K562 (cell line): ENCODE data around the gene BTBD18. TPM values are rescaled to one million over a fixed set of nuclear protein-coding genes. Genes with fewer than 3 reads are reported as not detected.

Experiments
- ATAC-seq: fragments of 200-7000 bp; cut with Tn5 transposase; 3 replicates; pipeline ENCODE4 v1.9.1; 2020; ENCODE audit warnings: moderate library complexity
- BruUV-seq: library from RNA; stranded (reverse); fragments of 400-500 nt; replicated peaks from 2 replicates; lab custom pipeline; 2021; lab: Mats Ljungman, UMichigan
- CTCF ChIA-PET: fragments of 300-600 bp; formaldehyde crosslinking; extraction: SDS; loops from one replicate; lab custom pipeline; 2021; ENCODE audit warnings: low intra/inter-chr PET ratio; lab: Yijun Ruan, JAX
- POLR2A ChIA-PET: fragments of 300-600, 350-650 bp; sonication (Branson Sonifier 250); formaldehyde crosslinking; extraction: SDS; loops from one replicate; lab custom pipeline; 2021; ENCODE audit warnings: antibody characterized with exemption, inconsistent platforms; lab: Yijun Ruan, JAX
- DNase-seq, 4 experiments: peaks; one replicate each; pipeline versions ENCODE4 v3.0.0 to v3.0.0-alpha.2; 2011 to 2018; ENCODE audit warnings: low spot score in 3 of 4, mixed read lengths in 3 of 4; ENCODE audit errors: extremely low read depth in 1 of 4
- FAIRE-seq: peaks from 2 replicates; lab custom pipeline; 2011; peaks lifted over from hg19 to GRCh38; lab: Jason Lieb, UNC
- H2AFZ ChIP-seq: 2 replicates; pipeline ENCODE4 v1.6.0; 2011; ENCODE audit warnings: low read depth, low read length, control low read depth, inconsistent platforms
- H3K27ac ChIP-seq: fragments of 200-600 bp; 3 replicates; pipeline ENCODE4 v1.8.0; 2011; ENCODE audit warnings: low read depth, mild to moderate bottlenecking, control low read depth, inconsistent platforms, low read length, moderate library complexity, mixed read lengths; ENCODE audit errors: extremely low read depth
- H3K27me3 ChIP-seq, 2 experiments: fragments of 300-600 bp in 1 of 2; 2 replicates in 1 of 2; 3 replicates in 1 of 2; pipeline versions ENCODE4 v1.6.0 to v1.8.0; 2011; ENCODE audit warnings: inconsistent platforms in 2 of 2, low read length in 2 of 2, mild to moderate bottlenecking in 1 of 2, mixed read lengths in 1 of 2, moderate library complexity in 1 of 2; ENCODE audit not compliant: control insufficient read depth in 2 of 2, insufficient read depth in 2 of 2
- H3K36me3 ChIP-seq: fragments of 300-600 bp; 3 replicates; pipeline ENCODE4 v1.8.0; 2011; ENCODE audit warnings: mild to moderate bottlenecking, low read length, inconsistent platforms; ENCODE audit not compliant: control insufficient read depth, insufficient read depth
- H3K4me1 ChIP-seq, 2 experiments: fragments of 200-600 bp in 1 of 2; replicated peaks in 1 of 2; 2 replicates in 1 of 2; 3 replicates in 1 of 2; pipeline versions ENCODE4 v1.5.1 to v1.8.0; 2011; ENCODE audit warnings: inconsistent platforms in 2 of 2, low read length in 2 of 2, mild to moderate bottlenecking in 1 of 2, mixed read lengths in 1 of 2, moderate library complexity in 1 of 2; ENCODE audit not compliant: control insufficient read depth in 2 of 2, insufficient read depth in 2 of 2
- H3K4me2 ChIP-seq: 2 replicates; pipeline ENCODE4 v1.6.1; 2011; ENCODE audit warnings: low read length, control low read depth, inconsistent platforms, mixed read lengths; ENCODE audit not compliant: insufficient read depth
- H3K4me3 ChIP-seq: fragments of 200-600 bp; sonication (generic), shearing (Covaris generic); 2 replicates; pipeline ENCODE4 v1.5.1; 2016; ENCODE audit warnings: control low read depth, inconsistent platforms
- H3K79me2 ChIP-seq: fragments of 200-600 bp; 3 replicates; pipeline ENCODE4 v1.8.0; 2011; ENCODE audit warnings: low read length, inconsistent platforms; ENCODE audit not compliant: control insufficient read depth, insufficient read depth
- H3K9ac ChIP-seq, 2 experiments: 2 replicates each; pipeline versions ENCODE4 v1.6.0 to v1.6.1; 2011; ENCODE audit warnings: low read depth in 2 of 2, low read length in 2 of 2, control low read depth in 1 of 2, inconsistent platforms in 1 of 2, mild to moderate bottlenecking in 1 of 2, mixed read lengths in 1 of 2; ENCODE audit not compliant: insufficient read depth in 1 of 2
- H3K9me1 ChIP-seq: one replicate; pipeline ENCODE4 v1.6.0; 2011; ENCODE audit warnings: inconsistent platforms, mild to moderate bottlenecking, low read length, moderate library complexity; ENCODE audit not compliant: control insufficient read depth, insufficient read depth
- H3K9me3 ChIP-seq: replicated peaks from 2 replicates; pipeline ENCODE4 v1.5.1; 2011; ENCODE audit warnings: low read depth, low read length, inconsistent platforms; ENCODE audit not compliant: control insufficient read depth, insufficient read depth
- H4K20me1 ChIP-seq: replicated peaks from 2 replicates; pipeline ENCODE4 v1.6.1; 2011; ENCODE audit warnings: low read length, inconsistent platforms, mixed read lengths; ENCODE audit not compliant: control insufficient read depth, insufficient read depth
- ERF ChIP-seq: fragments of 450-650 bp; formaldehyde crosslinking; IDR thresholded peaks from 2 replicates; pipeline ENCODE4 v1.4.0; 2020; ENCODE audit warnings: mild to moderate bottlenecking, mixed read lengths
- GABPA ChIP-seq: fragments of 200-800 bp; sonication (Bioruptor generic); conservative IDR thresholded peaks from 2 replicates; pipeline ENCODE4 v1.6.1; 2016; ENCODE audit warnings: low read depth, missing genetic modification characterization, missing compliant biosample characterization
- MXI1 ChIP-seq: IDR thresholded peaks from 2 replicates; pipeline ENCODE4 v1.6.1; 2011; ENCODE audit warnings: low read depth, mild to moderate bottlenecking, improper control_type of control experiment, low read length
- NFRKB ChIP-seq: fragments of 450-650 bp; IDR thresholded peaks from 2 replicates; pipeline ENCODE4 v1.6.1; 2016; ENCODE audit warnings: low read depth
- PKNOX1 ChIP-seq: fragments of 450-650 bp; IDR thresholded peaks from 2 replicates; pipeline ENCODE4 v1.6.1; 2016
- POLR2B ChIP-seq: fragments of 450-650 bp; IDR thresholded peaks from 2 replicates; pipeline ENCODE4 v1.6.1; 2018; ENCODE audit warnings: low read depth; ENCODE audit not compliant: partially characterized antibody
- PREB ChIP-seq: sonication (generic); formaldehyde crosslinking; IDR thresholded peaks from 2 replicates; pipeline ENCODE4 v1.8.1; 2023; ENCODE audit warnings: mild to moderate bottlenecking, missing genetic modification reagents
- RBFOX2 ChIP-seq: fragments of 200-400 bp; formaldehyde crosslinking; IDR thresholded peaks from 2 replicates; pipeline ENCODE4 v1.6.1; 2017; ENCODE audit warnings: low read depth, mild to moderate bottlenecking, low read length, moderate library complexity
- TAF1 ChIP-seq: IDR thresholded peaks from 2 replicates; pipeline ENCODE4 v1.6.1; 2011; ENCODE audit warnings: mild to moderate bottlenecking, low read length, moderate library complexity; ENCODE audit not compliant: insufficient read depth, control insufficient read depth, severe bottlenecking; ENCODE audit errors: extremely low read depth
- TFAM ChIP-seq: fragments of 250-450 bp; sonication (Bioruptor Pico); conservative IDR thresholded peaks from 2 replicates; pipeline ENCODE4 v1.5.0; 2021; ENCODE audit warnings: mild to moderate bottlenecking, moderate library complexity
- ZFP1 ChIP-seq: fragments of 450-650 bp; formaldehyde crosslinking; IDR thresholded peaks from 2 replicates; pipeline ENCODE4 v1.4.0; 2020; ENCODE audit warnings: mild to moderate bottlenecking, mixed read lengths
- ZNF780A ChIP-seq: fragments of 250-450 bp; sonication (Bioruptor Pico); IDR thresholded peaks from 2 replicates; pipeline ENCODE4 v1.5.0; 2021; ENCODE audit warnings: mild to moderate bottlenecking
- ZNF785 ChIP-seq: fragments of 250-450 bp; sonication (Bioruptor Pico); IDR thresholded peaks from 2 replicates; pipeline ENCODE4 v1.4.0; 2020; ENCODE audit warnings: mild to moderate bottlenecking
- WGBS: fragments of 100-300 bp; shearing (Covaris generic); methylation state at CpG from one replicate; pipeline ENCODE4 v1.1.6; 2016; ENCODE audit warnings: low coverage, mixed read lengths; ENCODE audit not compliant: insufficient coverage; ENCODE audit errors: missing lambda C conversion rate; 5-methylcytosine and 5-hydroxymethylcytosine counted together
- in situ Hi-C: fragments of 300-500 bp; cut with MboI; formaldehyde crosslinking; loops from 4 replicates; pipeline ENCODE4 v1.15.0; 2018; ENCODE audit warnings: inconsistent platforms, mixed read lengths
- intact Hi-C: fragments of 100-400 bp; cut with micrococcal nuclease; formaldehyde crosslinking; loops from 2 replicates; pipeline ENCODE4 v1.14.2; 2022
- polyA plus RNA-seq, 8 experiments: library from polyadenylated mRNA; depleted of rRNA in 4 of 8; stranded (reverse) in 5 of 8; unstranded in 3 of 8; fragments of >200 nt; fragmentation: Nextera tagmentation in 2 of 8; fragmentation: Illumina TruSeq in 1 of 8; extraction: Ambion mirVana in 2 of 8; extraction: Trizol in 1 of 8; gene quantifications; 2 replicates each; pipeline versions ENCODE4 v1.2.1 to v1.2.3, GENCODE V29; 2011 to 2014; ENCODE audit warnings: inconsistent platforms in 1 of 8, missing spikeins in 1 of 8
- total RNA-seq, 7 experiments: library from RNA; depleted of rRNA in 6 of 7; stranded (reverse); fragments of >200 nt in 6 of 7; fragmentation: Illumina TruSeq in 2 of 7; extraction: Trizol in 2 of 7; gene quantifications; 2 replicates each; pipeline versions ENCODE4 v1.2.1 to v1.2.3, GENCODE V29; 2011 to 2021; ENCODE audit warnings: low replicate concordance in 1 of 7

BTBD18 gene
- total and polyA plus RNA-seq, 9 of the 15 experiments (the other 6 are each of a cell fraction or from before 2014, with no cell fraction given): 0.06 TPM; not detected in 8

GRCh38 chr11:57703341-57703740 is 48.3 kb downstream of the BTBD18 start:
- H3K9me3 ChIP-seq: no peaks in the 10 kb centered on the region
- ATAC-seq (0 out of 3 replicates have a peak, but pooled peaks have one; percentile 11), FAIRE-seq (no peak), DNase-seq (no peak)
- H2AFZ ChIP-seq: no peak overlapping the region
- peaks cover 3% of the 10 kb centered on the region; the same call in 1 of the 3 replicates for H3K79me2 ChIP-seq
- H3K9me1 ChIP-seq: no peaks in the 10 kb centered on the region
- H4K20me1 ChIP-seq: no peaks in the 10 kb centered on the region
- in situ Hi-C loops (no loop called here), intact Hi-C loops (no loop called here)
- H3K4me3 ChIP-seq: no peak overlapping the region
- TF ChIP-seq GABPA (tag): no peak
- no peak for TF ChIP-seq TAF1
- TF ChIP-seq ZNF780A (CRISPR knock-in tag): no peak
- no peak for TF ChIP-seq NFRKB
- TF ChIP-seq ERF: no peak
- TF ChIP-seq TFAM: no peak
- no peak for TF ChIP-seq ZFP1 (CRISPR knock-in tag)
- no peak for TF ChIP-seq PKNOX1
- TF ChIP-seq PREB (CRISPR knock-in tag): no peak
- no peak for TF ChIP-seq POLR2B
- no peak for TF ChIP-seq RBFOX2
- TF ChIP-seq MXI1: no peak
- TF ChIP-seq ZNF785 (CRISPR knock-in tag): no peak
- H3K9ac ChIP-seq: no peak overlapping the region
- WGBS: 85% methylated on average over 4 of the region's 4 CpGs
- BruUV-seq: no TSS peak
- no peak overlapping the region for H3K27ac ChIP-seq
- peaks cover 62% of the 10 kb centered on the region for H3K36me3 ChIP-seq
- POLR2A ChIA-PET: interaction anchor here (0.6 to 3.2 kb wide), 7 partner anchors 9 to 28 kb away, joined by 3 to 13 read pairs (median 5); partner anchors contain the start of genes MED19 and TMX2
- H3K4me1 ChIP-seq: no peaks in the 10 kb centered on the region
- H3K27me3 ChIP-seq: no peaks in the 10 kb centered on the region
- CTCF ChIA-PET: no interaction called here
- H3K4me2 ChIP-seq: no peak overlapping the region
